IgD-negative memory B cell (primary cell): ENCODE measurements around the gene PPP2R2D. TPM values are rescaled to one million over a fixed set of nuclear protein-coding genes. Genes with fewer than 3 reads are reported as not detected.
"Not testable (repeated sequence)": the region's sequence is repeated elsewhere in the genome, so short reads cannot be mapped to it uniquely, and the experiment has no call there.

Source experiments
- H3K27ac Mint-ChIP-seq, 3 donors: one replicate each; pipeline ENCODE4 v1.8.0; 2020 to 2022; ENCODE audit warnings: mild to moderate bottlenecking in 3 of 3, mixed read lengths in 3 of 3, moderate library complexity in 1 of 3
- H3K27me3 Mint-ChIP-seq: one replicate; pipeline ENCODE4 v1.8.0; 2021; ENCODE audit warnings: mixed read lengths
- H3K36me3 Mint-ChIP-seq: one replicate; pipeline ENCODE4 v1.8.0; 2020; ENCODE audit warnings: mild to moderate bottlenecking, mixed read lengths
- H3K4me1 Mint-ChIP-seq, 3 donors: one replicate each; pipeline ENCODE4 v1.8.0; 2020 to 2022; ENCODE audit warnings: mixed read lengths in 3 of 3, mild to moderate bottlenecking in 1 of 3
- H3K4me3 Mint-ChIP-seq, 4 donors: one replicate each; pipeline ENCODE4 v1.8.0; 2020 to 2022; ENCODE audit warnings: mild to moderate bottlenecking in 4 of 4, mixed read lengths in 4 of 4, moderate library complexity in 3 of 4
- H3K9me3 Mint-ChIP-seq, 3 donors: one replicate each; pipeline ENCODE4 v1.8.0; 2020 to 2021; ENCODE audit warnings: mixed read lengths in 3 of 3, mild to moderate bottlenecking in 1 of 3
- polyA plus RNA-seq: library from polyadenylated mRNA; unstranded; fragments of 300-500 nt; fragmentation: Illumina TruSeq; gene quantifications from one replicate; pipeline ENCODE4 v1.2.3, GENCODE V29; 2021

The PPP2R2D gene
- polyA plus RNA-seq, 1 donor from 2014 or later, result 17.1 TPM

DNA sequence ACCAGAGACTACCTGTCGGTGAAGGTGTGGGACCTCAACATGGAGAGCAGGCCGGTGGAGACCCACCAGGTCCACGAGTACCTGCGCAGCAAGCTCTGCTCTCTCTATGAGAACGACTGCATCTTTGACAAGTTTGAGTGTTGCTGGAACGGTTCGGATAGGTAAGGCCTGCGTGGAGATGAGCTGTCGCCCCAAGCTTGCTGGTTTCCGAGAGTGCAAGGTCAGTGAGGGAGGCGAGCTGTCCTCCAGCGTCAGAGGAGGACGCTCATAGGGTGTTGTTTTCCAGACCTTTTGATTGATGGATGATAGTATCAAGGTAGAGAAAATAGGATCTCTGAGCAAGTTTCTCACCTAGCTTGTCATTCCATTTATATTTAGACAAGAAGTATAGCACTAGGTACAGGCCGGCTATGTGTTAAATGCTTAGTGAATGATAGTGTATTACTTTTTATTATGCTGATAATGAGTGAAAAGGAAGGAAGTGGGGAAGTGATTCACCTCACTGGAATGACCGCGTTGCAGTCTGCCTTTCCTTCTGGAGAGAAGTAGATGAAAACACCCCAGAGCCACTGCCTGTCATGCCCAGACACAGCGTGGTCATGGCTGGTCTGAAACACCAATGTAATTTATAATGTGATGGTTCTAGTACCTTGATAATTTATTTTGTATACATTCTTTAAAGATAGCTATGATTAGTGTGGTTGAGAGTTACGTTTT, 47.0 kb downstream of the PPP2R2D start:
- no peak overlapping the region for H3K4me3 Mint-ChIP-seq
- H3K9me3 Mint-ChIP-seq, result no peaks in the 10 kb centered on the region
- no peak overlapping the region for H3K27ac Mint-ChIP-seq

DNA sequence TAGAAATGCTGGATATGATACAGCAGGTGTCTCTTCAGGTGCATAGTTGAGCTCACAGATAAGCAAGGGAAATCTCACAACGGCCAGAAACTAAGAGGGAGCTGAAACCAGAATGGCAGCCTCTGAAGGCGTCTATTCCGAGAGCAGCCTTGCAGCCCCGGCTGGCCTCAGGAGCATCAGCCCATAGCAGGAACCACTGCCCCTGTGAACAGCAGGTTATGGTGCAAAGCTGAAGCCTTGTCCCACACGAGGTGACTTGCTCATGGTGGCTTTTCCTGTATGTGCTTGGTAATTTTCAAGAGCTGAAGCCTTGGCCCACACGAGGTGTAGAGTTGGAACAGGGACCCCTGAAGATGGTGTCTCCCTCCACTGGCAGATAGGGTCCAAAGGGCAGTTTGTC, 47.7 kb downstream of the PPP2R2D start:
- Mint-ChIP-seq H3K36me3 (peaks cover 10% of the 10 kb centered on the region), H3K27me3 (no peaks in the 10 kb centered on the region)

More for the DNA sequence above, 47.0 kb downstream of the PPP2R2D start:
- Mint-ChIP-seq H3K36me3 (peaks cover 10% of the 10 kb centered on the region), H3K27me3 (no peaks in the 10 kb centered on the region), H3K4me1 (peaks cover 0 to 3% (median 0%) of the 10 kb centered on the region in 3 donors)

DNA sequence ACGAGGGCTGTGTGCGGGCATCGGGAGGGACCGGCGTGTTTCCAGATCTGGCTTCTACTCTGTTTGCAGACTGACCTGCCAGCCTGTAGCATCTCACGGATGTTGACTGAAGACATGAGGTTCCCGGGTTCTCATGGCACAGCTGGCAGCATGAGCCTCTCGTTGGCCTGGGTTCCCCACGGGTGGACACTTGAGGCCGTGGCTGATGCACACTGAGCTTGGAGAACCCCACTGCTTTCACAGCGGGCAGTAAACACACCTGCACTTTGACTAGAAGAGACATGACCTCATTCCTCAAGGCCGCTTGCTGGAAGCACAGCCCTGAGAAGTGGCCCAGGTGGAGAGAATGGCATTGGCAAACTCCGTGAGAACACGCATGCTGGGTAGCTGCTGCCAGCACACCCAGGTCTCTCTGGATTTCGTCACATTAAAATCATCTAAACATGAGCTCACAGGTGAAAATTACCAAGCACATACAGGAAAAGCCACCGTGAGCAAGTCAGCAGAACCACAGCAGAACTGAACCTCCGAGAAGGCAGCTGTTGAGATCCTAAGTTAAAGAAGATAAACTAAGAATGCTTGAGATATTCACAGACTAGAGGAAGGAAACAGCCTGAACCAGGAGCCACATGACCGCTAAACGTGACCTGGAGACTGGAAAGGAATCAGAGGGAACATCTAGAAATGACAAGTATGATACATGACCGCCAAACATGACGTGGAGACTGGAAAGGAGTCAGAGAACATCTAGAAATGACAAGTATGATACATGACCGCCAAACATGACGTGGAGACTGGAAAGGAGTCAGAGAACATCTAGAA, 48.4 kb downstream of the PPP2R2D start:
- Mint-ChIP-seq H3K36me3 (peaks cover 6% of the 10 kb centered on the region), H3K27ac (no peak overlapping the region), H3K9me3 (no peaks in the 10 kb centered on the region), H3K4me3 (no peak overlapping the region), H3K4me1 (peaks cover 0 to 3% (median 0%) of the 10 kb centered on the region in 3 donors), H3K27me3 (no peaks in the 10 kb centered on the region)

More for the DNA sequence above, 47.7 kb downstream of the PPP2R2D start:
- Mint-ChIP-seq H3K27ac (no peak overlapping the region), H3K9me3 (no peaks in the 10 kb centered on the region), H3K4me1 (peaks cover 0 to 3% (median 0%) of the 10 kb centered on the region in 3 donors), H3K4me3 (no peak overlapping the region)

DNA sequence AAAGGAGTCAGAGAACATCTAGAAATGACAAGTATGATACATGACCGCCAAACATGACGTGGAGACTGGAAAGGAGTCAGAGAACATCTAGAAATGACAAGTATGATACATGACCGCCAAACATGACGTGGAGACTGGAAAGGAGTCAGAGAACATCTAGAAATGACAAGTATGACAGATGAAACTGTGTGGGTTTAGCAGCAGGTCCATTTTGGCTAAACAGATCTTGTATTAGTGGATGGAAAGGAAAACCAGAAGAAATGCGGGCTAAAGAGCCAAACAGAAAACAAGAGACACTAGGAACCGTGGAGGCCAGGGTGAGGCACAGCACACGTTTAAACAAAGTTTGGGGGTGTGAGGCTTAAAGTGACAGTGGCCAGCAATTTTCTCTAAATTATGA, 49.1 kb downstream of the PPP2R2D start:
- not testable (repeated sequence) for H3K4me3 Mint-ChIP-seq, H3K27me3 Mint-ChIP-seq, H3K36me3 Mint-ChIP-seq, H3K27ac Mint-ChIP-seq, H3K9me3 Mint-ChIP-seq, H3K4me1 Mint-ChIP-seq

DNA sequence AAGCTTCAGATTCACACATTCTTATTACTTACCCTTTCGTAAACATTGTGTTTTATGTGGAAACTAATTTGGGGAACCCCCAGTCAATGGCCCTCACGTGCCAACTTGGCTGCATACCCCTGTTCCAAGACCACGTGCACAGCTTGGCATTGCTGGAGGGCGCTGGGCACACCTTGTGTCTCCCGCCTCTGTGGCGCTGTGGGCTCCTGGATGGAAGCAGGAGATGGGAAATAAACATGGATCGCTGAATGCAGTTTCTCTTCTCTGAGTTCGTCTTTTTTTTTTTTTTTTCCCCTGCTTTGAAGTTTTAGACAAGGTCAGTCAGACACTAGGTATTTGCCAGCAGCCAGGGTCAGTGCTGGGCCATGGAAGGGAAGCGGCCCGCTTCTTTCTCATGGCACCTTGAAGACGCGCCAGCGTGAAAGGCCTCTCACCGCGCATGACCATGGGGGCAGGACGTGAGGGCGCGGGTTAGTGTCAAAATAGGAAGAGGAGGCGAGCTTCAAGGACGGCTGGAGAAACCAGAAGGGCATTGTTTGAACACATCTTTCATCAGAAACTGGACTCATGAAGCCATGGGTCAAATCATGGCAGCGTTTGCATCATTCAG, 53.7 kb downstream of the PPP2R2D start:
- Mint-ChIP-seq H3K9me3 (no peaks in the 10 kb centered on the region), H3K36me3 (peaks cover 4% of the 10 kb centered on the region), H3K4me1 (peaks cover 0 to 3% (median 0%) of the 10 kb centered on the region in 3 donors), H3K27me3 (no peaks in the 10 kb centered on the region), H3K27ac (no peak overlapping the region), H3K4me3 (no peak overlapping the region)

DNA sequence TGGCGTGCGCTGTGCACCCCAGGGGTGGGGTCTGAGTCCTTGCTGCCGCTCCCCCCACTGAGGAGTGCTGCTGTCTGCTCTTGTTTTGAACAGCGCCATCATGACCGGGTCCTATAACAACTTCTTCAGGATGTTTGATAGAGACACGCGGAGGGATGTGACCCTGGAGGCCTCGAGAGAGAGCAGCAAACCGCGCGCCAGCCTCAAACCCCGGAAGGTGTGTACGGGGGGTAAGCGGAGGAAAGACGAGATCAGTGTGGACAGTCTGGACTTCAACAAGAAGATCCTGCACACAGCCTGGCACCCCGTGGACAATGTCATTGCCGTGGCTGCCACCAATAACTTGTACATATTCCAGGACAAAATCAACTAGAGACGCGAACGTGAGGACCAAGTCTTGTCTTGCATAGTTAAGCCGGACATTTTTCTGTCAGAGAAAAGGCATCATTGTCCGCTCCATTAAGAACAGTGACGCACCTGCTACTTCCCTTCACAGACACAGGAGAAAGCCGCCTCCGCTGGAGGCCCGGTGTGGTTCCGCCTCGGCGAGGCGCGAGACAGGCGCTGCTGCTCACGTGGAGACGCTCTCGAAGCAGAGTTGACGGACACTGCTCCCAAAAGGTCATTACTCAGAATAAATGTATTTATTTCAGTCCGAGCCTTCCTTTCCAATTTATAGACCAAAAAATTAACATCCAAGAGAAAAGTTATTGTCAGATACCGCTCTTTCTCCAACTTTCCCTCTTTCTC, 55.0 kb downstream of the PPP2R2D start:
- no peaks in the 10 kb centered on the region for H3K27me3 Mint-ChIP-seq
- peaks cover 0 to 3% (median 0%) of the 10 kb centered on the region in 3 donors for H3K4me1 Mint-ChIP-seq
- no peaks in the 10 kb centered on the region for H3K9me3 Mint-ChIP-seq
- H3K4me3 Mint-ChIP-seq, result peak overlapping the region in 1 of 4 donors; percentile 81
- H3K27ac Mint-ChIP-seq, result peak overlapping the region in 1 of 3 donors; percentile 83
- peaks cover 4% of the 10 kb centered on the region for H3K36me3 Mint-ChIP-seq

DNA sequence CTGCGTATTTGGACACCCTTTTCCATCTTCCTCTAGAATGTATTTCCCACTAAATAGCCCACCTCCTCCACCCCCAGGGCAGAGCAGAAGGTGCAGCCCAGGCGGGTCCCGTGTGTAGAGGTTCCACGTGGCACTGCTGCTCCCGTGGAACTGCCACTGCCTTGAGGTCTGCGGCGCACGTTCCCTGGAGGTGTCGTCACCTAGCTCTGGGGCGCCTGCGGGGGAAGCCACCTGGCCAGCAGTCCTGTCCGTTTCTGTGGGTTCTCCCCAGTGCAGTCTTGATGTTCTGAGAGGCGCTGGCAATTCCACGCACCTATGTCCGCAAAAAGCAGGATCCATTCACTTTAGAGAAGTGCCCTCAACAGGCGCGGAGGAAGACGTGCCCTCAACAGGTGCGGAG, 59.0 kb downstream of the PPP2R2D start:
- H3K4me1 Mint-ChIP-seq, result no peaks in the 10 kb centered on the region
- H3K4me3 Mint-ChIP-seq, result no peak overlapping the region
- H3K36me3 Mint-ChIP-seq, result peaks cover 5% of the 10 kb centered on the region
- no peaks in the 10 kb centered on the region for H3K27me3 Mint-ChIP-seq
- H3K27ac Mint-ChIP-seq, result no peak overlapping the region
- H3K9me3 Mint-ChIP-seq, result no peaks in the 10 kb centered on the region

DNA sequence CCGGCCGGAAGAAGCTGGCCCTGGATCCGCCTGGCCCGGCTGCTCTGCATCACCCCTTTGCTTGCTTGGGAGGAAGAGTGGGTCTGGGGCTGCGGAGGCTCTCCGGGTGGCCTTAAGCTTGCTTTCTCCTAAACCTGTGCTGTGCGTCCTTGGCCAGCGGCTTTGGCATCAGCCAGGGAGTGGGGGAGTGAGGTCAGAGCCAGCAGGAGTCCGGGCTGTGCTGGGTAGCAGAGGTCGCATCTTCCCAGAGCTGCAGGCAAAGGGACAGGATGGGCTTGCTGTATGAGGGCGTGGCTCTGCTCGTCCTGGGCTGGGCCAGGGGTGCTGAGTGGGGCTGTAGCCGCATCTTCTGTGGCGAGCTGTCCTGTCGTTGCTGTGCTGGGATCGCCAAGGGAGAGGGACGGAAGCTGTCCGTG, 59.8 kb downstream of the PPP2R2D start:
- Mint-ChIP-seq H3K4me1 (no peaks in the 10 kb centered on the region), H3K36me3 (peaks cover 8% of the 10 kb centered on the region), H3K9me3 (no peaks in the 10 kb centered on the region), H3K27ac (peak overlapping the region in 1 of 3 donors; percentile 67), H3K4me3 (no peak overlapping the region), H3K27me3 (no peaks in the 10 kb centered on the region)

DNA sequence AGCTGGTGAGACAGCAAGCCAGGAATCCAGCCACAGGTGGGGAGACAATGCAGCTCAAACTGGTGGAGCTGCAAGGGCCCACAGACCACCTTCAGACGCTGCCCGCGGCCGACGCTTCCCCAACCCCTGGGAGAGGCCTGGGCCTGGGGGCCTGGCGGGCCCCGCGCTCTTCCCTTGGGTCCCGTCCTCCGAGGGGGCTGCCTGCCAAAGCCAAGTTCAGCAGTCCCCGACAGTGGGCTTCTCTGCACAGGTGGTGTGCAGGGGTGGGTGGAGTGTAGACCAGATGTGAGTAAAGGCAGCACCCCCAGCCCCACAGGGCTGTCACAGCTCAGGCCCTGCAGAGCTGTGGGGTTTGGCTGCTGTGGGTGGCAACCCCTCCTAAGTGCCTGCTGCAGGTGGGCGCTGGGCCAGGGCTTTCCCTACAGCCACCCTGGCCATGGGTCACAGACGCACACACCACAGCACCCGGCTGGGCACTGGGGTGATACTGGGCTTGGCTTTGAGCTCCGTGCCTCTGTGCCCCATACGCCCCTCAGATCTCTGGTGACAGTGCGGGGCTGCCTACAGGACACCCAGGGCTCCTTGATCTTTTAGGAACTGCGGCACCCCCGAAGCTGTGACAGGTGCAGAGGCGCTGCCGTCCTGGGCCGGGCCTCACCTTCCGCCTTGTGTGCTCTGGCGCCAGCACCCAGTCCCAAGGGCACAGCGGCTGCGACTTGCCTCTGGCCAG, 60.4 kb downstream of the PPP2R2D start:
- no peaks in the 10 kb centered on the region for H3K9me3 Mint-ChIP-seq

DNA sequence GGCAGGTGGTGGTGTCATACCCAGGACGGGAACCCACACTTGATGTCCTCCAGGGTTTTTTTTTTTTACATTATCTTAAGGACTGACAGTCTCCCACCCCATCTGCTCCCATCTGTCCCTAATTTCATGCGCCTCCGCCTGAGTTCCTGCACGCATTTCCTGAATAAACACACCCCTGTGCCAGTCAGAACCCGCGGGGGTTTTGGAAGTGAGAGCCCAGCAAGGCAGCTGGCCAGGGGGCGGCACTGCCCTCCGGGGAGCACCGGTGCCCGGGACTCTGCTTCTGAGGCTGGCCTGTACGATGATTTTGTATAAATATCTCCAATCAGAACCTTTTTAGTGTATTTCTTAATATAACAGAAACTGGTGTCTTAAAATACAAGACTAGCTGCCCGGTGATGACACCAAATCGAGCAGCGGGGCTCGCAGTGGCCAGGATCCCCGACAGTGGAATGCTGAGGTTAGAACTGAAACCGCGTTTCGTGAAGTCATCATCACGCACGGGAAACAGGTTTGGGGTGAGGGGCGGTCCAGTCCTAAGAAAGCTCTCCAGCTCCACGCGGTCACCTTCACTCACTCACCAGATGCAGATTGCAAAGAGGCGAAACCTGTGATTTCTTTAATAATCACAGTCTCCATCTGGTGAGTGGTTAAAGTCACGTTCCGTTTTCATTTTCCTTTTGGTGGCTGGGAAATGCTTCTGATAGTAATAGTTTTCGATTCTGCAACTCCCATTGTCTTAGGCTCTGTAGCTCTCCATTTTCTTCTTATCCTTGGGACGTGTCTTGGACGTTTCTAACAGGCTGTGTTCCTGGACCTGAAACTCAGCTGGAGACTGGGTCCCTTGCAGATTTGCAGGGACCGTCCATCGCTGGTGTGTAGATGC, 61.2 kb downstream of the PPP2R2D start:
- Mint-ChIP-seq H3K4me3 (no peak overlapping the region), H3K27me3 (no peaks in the 10 kb centered on the region), H3K4me1 (no peaks in the 10 kb centered on the region), H3K9me3 (no peaks in the 10 kb centered on the region), H3K27ac (no peak overlapping the region), H3K36me3 (peaks cover 5% of the 10 kb centered on the region)

More for the DNA sequence above, 60.4 kb downstream of the PPP2R2D start:
- peaks cover 7% of the 10 kb centered on the region for H3K36me3 Mint-ChIP-seq
- peak overlapping the region in 1 of 3 donors; percentile 67 for H3K27ac Mint-ChIP-seq
- H3K4me1 Mint-ChIP-seq, result no peaks in the 10 kb centered on the region
- H3K4me3 Mint-ChIP-seq, result no peak overlapping the region
- H3K27me3 Mint-ChIP-seq, result no peaks in the 10 kb centered on the region

DNA sequence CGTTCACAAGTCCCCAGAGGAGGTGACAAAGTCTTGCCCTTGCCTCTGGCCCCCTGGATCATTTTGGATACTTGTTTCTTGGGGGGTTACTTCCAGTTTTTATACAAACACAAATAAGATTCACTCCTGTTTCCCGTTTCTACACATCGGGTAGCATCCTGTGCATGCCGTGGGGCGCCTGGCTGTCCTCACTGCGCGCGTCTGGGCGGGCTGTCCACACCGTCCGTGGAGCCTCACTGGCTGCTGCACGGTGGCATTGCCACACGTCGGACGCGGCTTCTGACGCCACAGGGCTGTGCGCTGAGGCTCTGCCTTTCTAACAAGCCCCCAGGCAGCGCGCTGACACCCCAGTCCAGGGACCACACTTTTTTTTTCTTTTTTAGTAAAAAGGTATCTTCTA, 62.5 kb downstream of the PPP2R2D start:
- Mint-ChIP-seq H3K4me1 (no peaks in the 10 kb centered on the region), H3K4me3 (no peak overlapping the region), H3K9me3 (no peaks in the 10 kb centered on the region), H3K27me3 (no peaks in the 10 kb centered on the region), H3K36me3 (peaks cover 5% of the 10 kb centered on the region), H3K27ac (no peak overlapping the region)

DNA sequence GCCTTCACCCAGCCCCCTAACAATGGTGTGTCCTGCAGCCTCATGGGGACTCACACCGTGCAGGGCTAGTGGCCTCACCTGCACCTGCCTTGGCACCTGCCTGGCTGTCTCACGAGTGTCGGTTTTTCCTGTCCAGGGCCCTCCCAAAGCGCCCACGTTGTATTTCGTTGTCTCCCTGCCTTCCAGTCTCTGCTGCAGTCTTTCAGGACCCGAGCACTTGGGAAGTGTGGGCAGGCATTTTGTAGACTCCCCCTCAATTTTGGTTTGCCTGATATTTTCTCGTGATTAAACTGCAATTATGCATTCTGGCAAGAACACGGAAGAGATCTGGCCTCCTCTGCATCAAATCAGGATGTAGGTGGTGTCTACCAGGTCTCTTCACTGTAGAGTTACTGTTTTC, 63.0 kb downstream of the PPP2R2D start:
- no peak overlapping the region for H3K27ac Mint-ChIP-seq
- H3K9me3 Mint-ChIP-seq, result no peaks in the 10 kb centered on the region
- no peaks in the 10 kb centered on the region for H3K4me1 Mint-ChIP-seq
- H3K27me3 Mint-ChIP-seq, result no peaks in the 10 kb centered on the region
- peak overlapping the region in 1 of 4 donors; percentile 28 for H3K4me3 Mint-ChIP-seq
- H3K36me3 Mint-ChIP-seq, result peaks cover 5% of the 10 kb centered on the region

DNA sequence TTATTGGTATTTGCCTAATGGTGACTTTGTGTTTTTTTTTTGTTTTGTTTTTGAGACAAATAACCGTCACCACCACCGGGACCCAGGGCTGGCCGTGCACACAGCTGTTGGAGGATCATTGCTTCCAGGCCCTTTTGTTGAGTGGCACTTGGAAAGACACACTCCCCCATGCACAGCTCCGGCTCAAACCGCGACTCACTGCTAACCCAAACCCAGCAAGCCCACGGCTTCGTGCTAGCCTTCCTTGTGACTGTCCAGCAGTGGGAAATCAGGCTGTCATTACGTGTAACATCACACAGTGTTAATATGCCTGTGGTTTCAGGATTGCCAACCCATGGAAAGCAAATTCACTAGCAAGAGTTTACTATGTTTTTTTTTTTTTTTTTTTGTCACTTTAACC, 63.5 kb downstream of the PPP2R2D start:
- no peaks in the 10 kb centered on the region for H3K27me3 Mint-ChIP-seq
- H3K4me1 Mint-ChIP-seq, result no peaks in the 10 kb centered on the region
- peaks cover 10% of the 10 kb centered on the region for H3K36me3 Mint-ChIP-seq
- no peaks in the 10 kb centered on the region for H3K9me3 Mint-ChIP-seq
- no peak overlapping the region for H3K4me3 Mint-ChIP-seq
- H3K27ac Mint-ChIP-seq, result no peak overlapping the region
